ENCODE results near the gene LGR4. TPM values are rescaled to one million over a fixed set of nuclear protein-coding genes. Genes with fewer than 3 reads are reported as not detected.
A peak's percentile ranks its signal among the peaks of the same experiment; 100 is the strongest.

Gene LGR4
- total and polyA plus RNA-seq, 9 of the 15 experiments (the other 6 are each of a cell fraction or from before 2014, with no cell fraction given): 0.94 to 10.1 (median 5.8) TPM

- TF ChIP-seq, protein P1, sequence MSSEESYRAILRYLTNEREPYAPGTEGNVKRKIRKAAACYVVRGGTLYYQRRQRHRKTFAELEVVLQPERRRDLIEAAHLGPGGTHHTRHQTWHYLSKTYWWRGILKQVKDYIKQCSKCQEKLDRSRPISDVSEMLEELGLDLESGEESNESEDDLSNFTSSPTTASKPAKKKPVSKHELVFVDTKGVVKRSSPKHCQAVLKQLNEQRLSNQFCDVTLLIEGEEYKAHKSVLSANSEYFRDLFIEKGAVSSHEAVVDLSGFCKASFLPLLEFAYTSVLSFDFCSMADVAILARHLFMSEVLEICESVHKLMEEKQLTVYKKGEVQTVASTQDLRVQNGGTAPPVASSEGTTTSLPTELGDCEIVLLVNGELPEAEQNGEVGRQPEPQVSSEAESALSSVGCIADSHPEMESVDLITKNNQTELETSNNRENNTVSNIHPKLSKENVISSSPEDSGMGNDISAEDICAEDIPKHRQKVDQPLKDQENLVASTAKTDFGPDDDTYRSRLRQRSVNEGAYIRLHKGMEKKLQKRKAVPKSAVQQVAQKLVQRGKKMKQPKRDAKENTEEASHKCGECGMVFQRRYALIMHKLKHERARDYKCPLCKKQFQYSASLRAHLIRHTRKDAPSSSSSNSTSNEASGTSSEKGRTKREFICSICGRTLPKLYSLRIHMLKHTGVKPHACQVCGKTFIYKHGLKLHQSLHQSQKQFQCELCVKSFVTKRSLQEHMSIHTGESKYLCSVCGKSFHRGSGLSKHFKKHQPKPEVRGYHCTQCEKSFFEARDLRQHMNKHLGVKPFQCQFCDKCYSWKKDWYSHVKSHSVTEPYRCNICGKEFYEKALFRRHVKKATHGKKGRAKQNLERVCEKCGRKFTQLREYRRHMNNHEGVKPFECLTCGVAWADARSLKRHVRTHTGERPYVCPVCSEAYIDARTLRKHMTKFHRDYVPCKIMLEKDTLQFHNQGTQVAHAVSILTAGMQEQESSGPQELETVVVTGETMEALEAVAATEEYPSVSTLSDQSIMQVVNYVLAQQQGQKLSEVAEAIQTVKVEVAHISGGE (CRISPR knock-in tag; IDR thresholded peaks at IDR 0.05): no peak
- TF ChIP-seq CREM (IDR thresholded peaks at IDR 0.05; ENCODE audit: low read depth) (no peak), ZNF140 (CRISPR knock-in tag; IDR thresholded peaks at IDR 0.05) (no peak), HMGN3 (IDR thresholded peaks at IDR 0.05; ENCODE audit: borderline replicate concordance, extremely low read depth, insufficient read length, low read depth, low read length) (no peak), BRD4 (IDR thresholded peaks at IDR 0.05) (no peak), HNRNPL (IDR thresholded peaks at IDR 0.05; ENCODE audit: low read depth, low read length) (no peak), SMC3 (conservative IDR thresholded peaks at IDR 0.05; ENCODE audit: insufficient read depth, low read depth, low read length) (no peak), NCOA4 (IDR thresholded peaks at IDR 0.05; ENCODE audit: partially characterized antibody) (no peak), CTCFL (IDR thresholded peaks at IDR 0.05; ENCODE audit: borderline replicate concordance, insufficient read depth, low read depth, low read length, poor library complexity, severe bottlenecking) (no peak), DACH1 (IDR thresholded peaks at IDR 0.05; ENCODE audit: partially characterized antibody) (no peak), RB1 (IDR thresholded peaks at IDR 0.05; ENCODE audit: low read depth) (no peak), ZNF707 (CRISPR knock-in tag; conservative IDR thresholded peaks at IDR 0.05) (no peak), MCM5 (IDR thresholded peaks at IDR 0.05; ENCODE audit: low read depth) (no peak), TAF7 (tag; IDR thresholded peaks at IDR 0.05) (no peak), HINFP (tag; conservative IDR thresholded peaks at IDR 0.05; ENCODE audit: low read depth) (no peak), ESRRA (IDR thresholded peaks at IDR 0.05; ENCODE audit: borderline replicate concordance, low read depth) (0 out of 2 replicates have a peak, but pooled peaks have one; percentile 36)
- TF ChIP-seq, protein P2, sequence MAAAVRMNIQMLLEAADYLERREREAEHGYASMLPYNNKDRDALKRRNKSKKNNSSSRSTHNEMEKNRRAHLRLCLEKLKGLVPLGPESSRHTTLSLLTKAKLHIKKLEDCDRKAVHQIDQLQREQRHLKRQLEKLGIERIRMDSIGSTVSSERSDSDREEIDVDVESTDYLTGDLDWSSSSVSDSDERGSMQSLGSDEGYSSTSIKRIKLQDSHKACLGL (CRISPR knock-in tag; IDR thresholded peaks at IDR 0.05; ENCODE audit: borderline replicate concordance, poor library complexity, severe bottlenecking): no peak
These were observed 74.8 kb downstream of the LGR4 start (continued) for GRCh38 chr11:27397624-27398399.
